ENCODE results near the gene GBP3. TPM values are rescaled to one million over a fixed set of nuclear protein-coding genes. Genes with fewer than 3 reads are reported as not detected.
A peak's percentile ranks its signal among the peaks of the same experiment; 100 is the strongest.
"Not testable (repeated sequence)": the region's sequence is repeated elsewhere in the genome, so short reads cannot be mapped to it uniquely, and the experiment has no call there.

Gene GBP3
- total RNA-seq, 4 donors from 2014 or later: 5.4 to 102 (median 55.2) TPM

DNA sequence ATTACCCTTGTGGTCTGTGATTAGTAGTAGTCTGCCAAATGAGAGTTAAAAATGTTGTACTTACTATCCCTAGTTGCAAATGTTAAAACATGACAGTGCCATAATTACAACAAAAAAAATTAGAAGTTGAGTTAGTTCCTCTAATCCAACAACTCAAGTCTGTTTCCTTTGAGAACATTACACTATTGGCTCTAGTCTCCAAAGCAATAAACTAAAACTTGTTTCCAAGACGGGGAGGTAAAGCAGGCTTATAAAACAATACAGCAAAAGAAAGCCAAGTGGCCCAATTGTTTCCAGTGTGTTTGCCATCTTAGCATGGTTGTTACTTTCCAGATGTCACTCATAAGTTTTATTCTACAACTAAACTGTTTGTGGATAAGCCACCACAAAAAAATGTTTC, 41.8 kb downstream of the GBP3 start:
- Histone ChIP-seq H3K4me1 (peaks cover 21 to 63% (median 35%) of the 10 kb centered on the region in 4 donors), H3K27me3 (no peaks in the 10 kb centered on the region), H3K9me3 (no peaks in the 10 kb centered on the region), H3K36me3 (peaks cover 0 to 13% (median 0%) of the 10 kb centered on the region in 4 donors), H3K4me3 (no peak overlapping the region), H3K27ac (peak overlapping the region in 3 of 4 donors; percentile 16 to 32 (median 24))
- intact Hi-C loops (cut with DNase I; ENCODE audit: low total_unique reads): no loop called here
- peak in 1 of 3 donors; percentile 45 for TF ChIP-seq POLR2AphosphoS5 (IDR thresholded peaks at IDR 0.05)
- TF ChIP-seq, protein P1, sequence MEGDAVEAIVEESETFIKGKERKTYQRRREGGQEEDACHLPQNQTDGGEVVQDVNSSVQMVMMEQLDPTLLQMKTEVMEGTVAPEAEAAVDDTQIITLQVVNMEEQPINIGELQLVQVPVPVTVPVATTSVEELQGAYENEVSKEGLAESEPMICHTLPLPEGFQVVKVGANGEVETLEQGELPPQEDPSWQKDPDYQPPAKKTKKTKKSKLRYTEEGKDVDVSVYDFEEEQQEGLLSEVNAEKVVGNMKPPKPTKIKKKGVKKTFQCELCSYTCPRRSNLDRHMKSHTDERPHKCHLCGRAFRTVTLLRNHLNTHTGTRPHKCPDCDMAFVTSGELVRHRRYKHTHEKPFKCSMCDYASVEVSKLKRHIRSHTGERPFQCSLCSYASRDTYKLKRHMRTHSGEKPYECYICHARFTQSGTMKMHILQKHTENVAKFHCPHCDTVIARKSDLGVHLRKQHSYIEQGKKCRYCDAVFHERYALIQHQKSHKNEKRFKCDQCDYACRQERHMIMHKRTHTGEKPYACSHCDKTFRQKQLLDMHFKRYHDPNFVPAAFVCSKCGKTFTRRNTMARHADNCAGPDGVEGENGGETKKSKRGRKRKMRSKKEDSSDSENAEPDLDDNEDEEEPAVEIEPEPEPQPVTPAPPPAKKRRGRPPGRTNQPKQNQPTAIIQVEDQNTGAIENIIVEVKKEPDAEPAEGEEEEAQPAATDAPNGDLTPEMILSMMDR (IDR thresholded peaks at IDR 0.05): no peak
- DNase-seq: no peak
- in situ Hi-C loops (cut with MboI; ENCODE audit: low pct_ligation_motif_present in 1 of 4, low pct_unique_long_range_greater_than_20kb in 1 of 4, low sequenced_read_pairs in 3 of 4): no loop called here
- 20 to 23% methylated on average over 1 of the region's 1 CpG for WGBS, 2 donors (ENCODE audit: low coverage in 1 of 2)

GRCh38 chr1:88979749-88980116, 42.9 kb downstream of the GBP3 start:
- intact Hi-C loops (cut with DNase I; ENCODE audit: low total_unique reads) (no loop called here), in situ Hi-C loops (cut with MboI; ENCODE audit: low pct_ligation_motif_present in 1 of 4, low pct_unique_long_range_greater_than_20kb in 1 of 4, low sequenced_read_pairs in 3 of 4) (loop anchor here in 1 of 4 donors (10.0 kb wide), 1 partner anchor 475 kb away; no protein-coding TSS in a partner anchor)
- Histone ChIP-seq H3K9me3 (no peaks in the 10 kb centered on the region), H3K27ac (peak overlapping the region in 1 of 4 donors; percentile 5), H3K4me3 (no peak overlapping the region), H3K27me3 (no peaks in the 10 kb centered on the region), H3K36me3 (peaks cover 0 to 13% (median 0%) of the 10 kb centered on the region in 4 donors), H3K4me1 (peaks cover 15 to 52% (median 29%) of the 10 kb centered on the region in 4 donors)
- TF ChIP-seq, protein P1 (IDR thresholded peaks at IDR 0.05): no peak
- TF ChIP-seq EP300 (IDR thresholded peaks at IDR 0.05; ENCODE audit: low read depth) (no peak), POLR2A (IDR thresholded peaks at IDR 0.05) (no peak), POLR2AphosphoS5 (IDR thresholded peaks at IDR 0.05) (no peak)
- DNase-seq: no peak

- peaks cover 13 to 46% (median 25%) of the 10 kb centered on the region in 4 donors for H3K4me1 ChIP-seq
- no peaks in the 10 kb centered on the region for H3K9me3 ChIP-seq
- H3K36me3 ChIP-seq: peaks cover 0 to 13% (median 0%) of the 10 kb centered on the region in 4 donors
- intact Hi-C loops (cut with DNase I; ENCODE audit: low total_unique reads): no loop called here
- no peak for DNase-seq
- WGBS, 2 donors (ENCODE audit: low coverage in 1 of 2): 27 to 41% methylated on average over 2 of the region's 2 CpGs
- in situ Hi-C loops (cut with MboI; ENCODE audit: low pct_ligation_motif_present in 1 of 4, low pct_unique_long_range_greater_than_20kb in 1 of 4, low sequenced_read_pairs in 3 of 4): loop anchor here in 1 of 4 donors (10.0 kb wide), 1 partner anchor 476 kb away; no protein-coding TSS in a partner anchor
- no peak overlapping the region for H3K27ac ChIP-seq
- no peak for TF ChIP-seq EP300 (IDR thresholded peaks at IDR 0.05; ENCODE audit: low read depth)
- no peak for TF ChIP-seq POLR2A (IDR thresholded peaks at IDR 0.05)
- TF ChIP-seq, protein P1 (IDR thresholded peaks at IDR 0.05): no peak
- no peak for TF ChIP-seq POLR2AphosphoS5 (IDR thresholded peaks at IDR 0.05)
- H3K4me3 ChIP-seq: no peak overlapping the region
- H3K27me3 ChIP-seq: no peaks in the 10 kb centered on the region
Observed at GRCh38 chr1:88979054-88979748, 43.5 kb downstream of the GBP3 start.

DNA sequence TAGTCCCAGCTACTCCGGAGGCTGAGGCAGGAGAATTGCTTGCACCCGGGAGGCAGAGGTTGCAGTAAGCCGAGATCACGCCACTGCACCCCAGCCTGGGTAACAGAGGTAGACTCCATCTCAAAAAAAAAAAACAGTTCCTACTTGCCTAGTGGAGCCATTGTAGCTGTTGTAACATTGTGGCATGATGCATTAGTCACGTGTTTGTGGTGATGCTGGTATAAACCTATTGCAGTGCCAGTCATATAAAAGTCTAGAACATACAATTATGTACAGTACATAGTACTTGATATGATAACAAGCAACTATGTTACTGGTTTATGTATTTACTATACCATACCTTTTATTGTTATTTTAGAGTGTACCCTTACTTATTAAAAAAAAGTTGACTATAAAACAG, 46.4 kb downstream of the GBP3 start:
- no peak for DNase-seq
- peaks cover 13 to 32% (median 17%) of the 10 kb centered on the region in 4 donors for H3K4me1 ChIP-seq
- in situ Hi-C loops (cut with MboI; ENCODE audit: low pct_ligation_motif_present in 1 of 4, low pct_unique_long_range_greater_than_20kb in 1 of 4, low sequenced_read_pairs in 3 of 4) (loop anchor here in 1 of 4 donors (10.0 kb wide), 1 partner anchor 479 kb away; no protein-coding TSS in a partner anchor), intact Hi-C loops (cut with DNase I; ENCODE audit: low total_unique reads) (no loop called here)
- H3K9me3 ChIP-seq: no peaks in the 10 kb centered on the region
- WGBS, 2 donors (ENCODE audit: low coverage in 1 of 2): 97 to 100% methylated on average over 1 to 5 of the region's 5 CpGs
- no peak overlapping the region for H3K4me3 ChIP-seq
- H3K27ac ChIP-seq: no peak overlapping the region
- no peaks in the 10 kb centered on the region for H3K36me3 ChIP-seq
- H3K27me3 ChIP-seq: no peaks in the 10 kb centered on the region
- TF ChIP-seq EP300 (IDR thresholded peaks at IDR 0.05; ENCODE audit: low read depth) (no peak), POLR2AphosphoS5 (IDR thresholded peaks at IDR 0.05) (no peak), POLR2A (IDR thresholded peaks at IDR 0.05) (no peak)
- TF ChIP-seq, protein P1 (IDR thresholded peaks at IDR 0.05): no peak

GRCh38 chr1:88974616-88975172, 48.0 kb downstream of the GBP3 start:
- peaks cover 5 to 17% (median 8%) of the 10 kb centered on the region in 4 donors for H3K4me1 ChIP-seq
- DNase-seq; H3K4me3 ChIP-seq; H3K27me3 ChIP-seq; intact Hi-C loops (cut with DNase I; ENCODE audit: low total_unique reads); H3K27ac ChIP-seq; H3K36me3 ChIP-seq; H3K9me3 ChIP-seq: not testable (repeated sequence)
- in situ Hi-C loops (cut with MboI; ENCODE audit: low pct_ligation_motif_present in 1 of 4, low pct_unique_long_range_greater_than_20kb in 1 of 4, low sequenced_read_pairs in 3 of 4): loop anchor here in 1 of 4 donors (10.0 kb wide), 1 partner anchor 480 kb away; no protein-coding TSS in a partner anchor
- 82 to 95% methylated on average over 6 to 13 of the region's 13 CpGs for WGBS, 2 donors (ENCODE audit: low coverage in 1 of 2)
